Suppressor macrophage (primary cell): ENCODE results near the gene AHRR.
A peak's percentile ranks its signal among the peaks of the same experiment; 100 is the strongest.

Experiments
- DNase-seq, 4 experiments: peaks; one replicate each; pipeline ENCODE4 v3.0.0-alpha.2; 2020 to 2022

AHRR gene

GRCh38 chr5:444226-444625 is 122.7 kb downstream of the AHRR start:
- DNase-seq: peak in 1 of 4 experiments; percentile 15

GRCh38 chr5:445591-445990 is 124.1 kb downstream of the AHRR start:
- no peak for DNase-seq

GRCh38 chr5:446066-446882 is 124.8 kb downstream of the AHRR start:
- DNase-seq: no peak

GRCh38 chr5:446883-447263 is 125.4 kb downstream of the AHRR start:
- peak; percentile 18 to 78 (median 58) for DNase-seq

- DNase-seq: no peak
Observed at GRCh38 chr5:447501-447900, 126.0 kb downstream of the AHRR start.

GRCh38 chr5:448061-448765 is 126.7 kb downstream of the AHRR start:
- DNase-seq: peak; percentile 92 to 95 (median 92)

GRCh38 chr5:448766-449090 is 127.2 kb downstream of the AHRR start:
- no peak for DNase-seq

- DNase-seq: no peak
Observed at GRCh38 chr5:449151-449550, 127.6 kb downstream of the AHRR start.

- DNase-seq: no peak
Observed at GRCh38 chr5:451587-452458, 130.3 kb downstream of the AHRR start.

GRCh38 chr5:452978-453710 is 131.6 kb downstream of the AHRR start:
- no peak for DNase-seq

GRCh38 chr5:453725-454481 is 132.4 kb downstream of the AHRR start:
- DNase-seq: peak in 1 of 4 experiments; percentile 1

- peak in 1 of 4 experiments; percentile 1 for DNase-seq
Observed at GRCh38 chr5:454936-455335, 133.4 kb downstream of the AHRR start.

GRCh38 chr5:455806-456205 is 134.3 kb downstream of the AHRR start:
- no peak for DNase-seq

GRCh38 chr5:456351-457194 is 135.1 kb downstream of the AHRR start:
- peak in 1 of 4 experiments; percentile 1 for DNase-seq

GRCh38 chr5:457195-457961 is 135.9 kb downstream of the AHRR start:
- peak in 1 of 4 experiments; percentile 1 for DNase-seq

GRCh38 chr5:458547-459353 is 137.2 kb downstream of the AHRR start:
- peak in 1 of 4 experiments; percentile 2 for DNase-seq

- DNase-seq: peak in 1 of 4 experiments; percentile 1
Observed at GRCh38 chr5:459562-460272, 138.2 kb downstream of the AHRR start.

- peak in 1 of 4 experiments; percentile 1 for DNase-seq
Observed at GRCh38 chr5:460273-460625, 138.7 kb downstream of the AHRR start.
